ENCODE data around the gene RPS6KA2.

Gene RPS6KA2

DNA sequence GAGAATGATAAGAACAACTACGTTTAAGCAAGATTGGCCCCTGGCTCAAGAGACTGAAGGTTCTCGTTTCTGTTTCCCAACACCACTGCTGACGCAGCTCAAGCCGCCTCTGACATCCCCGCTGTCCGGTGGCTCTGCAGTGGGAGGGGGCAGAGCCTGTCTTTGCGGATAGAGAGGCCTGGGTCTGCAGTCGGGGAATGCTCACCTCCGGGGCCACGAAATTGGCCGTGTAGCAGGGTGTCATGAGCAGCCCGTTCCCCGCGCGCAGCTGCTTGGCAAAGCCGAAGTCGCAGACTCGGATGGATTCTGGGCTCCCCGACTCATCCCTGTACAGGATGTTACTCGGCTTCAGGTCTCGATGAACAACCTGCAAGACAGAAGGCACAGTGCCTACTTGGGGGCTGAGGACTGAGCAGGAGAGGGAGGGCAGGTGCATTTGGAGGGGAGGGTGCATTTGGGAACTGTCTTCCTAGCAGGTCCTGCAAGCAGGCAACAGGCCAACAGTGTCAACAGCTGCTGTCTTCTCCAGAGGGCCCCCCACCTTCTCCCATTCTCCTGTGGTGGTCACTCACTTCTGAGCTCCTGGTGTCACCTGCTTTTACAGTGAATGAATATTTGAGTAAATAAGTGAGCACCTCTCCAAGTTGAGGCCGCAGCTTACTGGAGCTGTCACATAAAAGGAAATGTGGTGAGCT, 203.9 kb downstream of the RPS6KA2 start:
- Histone ChIP-seq H3K4me1 (ENCODE audit: control insufficient read depth, insufficient read depth, low read length, poor library complexity, severe bottlenecking) (no peaks in the 10 kb centered on the region), H3K9me3 (ENCODE audit: control insufficient read depth, low read length) (no peaks in the 10 kb centered on the region), H3K36me3 (ENCODE audit: control insufficient read depth, insufficient read depth, low read length) (no peaks in the 10 kb centered on the region), H3K27ac (ENCODE audit: low read depth, low read length, severe bottlenecking) (no peak overlapping the region), H3K4me3 (ENCODE audit: extremely low read depth, insufficient read depth, low read length, poor library complexity, severe bottlenecking) (no peak overlapping the region)
- 94 to 95% methylated on average over 21 of the region's 22 CpGs for WGBS, 2 experiments (ENCODE audit: insufficient coverage in 2 of 2)

- Histone ChIP-seq H3K27ac (ENCODE audit: low read depth, low read length, severe bottlenecking) (no peak overlapping the region), H3K4me1 (ENCODE audit: control insufficient read depth, insufficient read depth, low read length, poor library complexity, severe bottlenecking) (no peaks in the 10 kb centered on the region), H3K4me3 (ENCODE audit: extremely low read depth, insufficient read depth, low read length, poor library complexity, severe bottlenecking) (no peak overlapping the region), H3K9me3 (ENCODE audit: control insufficient read depth, low read length) (no peaks in the 10 kb centered on the region), H3K36me3 (ENCODE audit: control insufficient read depth, insufficient read depth, low read length) (peaks cover 4% of the 10 kb centered on the region)
- 90 to 96% methylated on average over 18 of the region's 20 CpGs for WGBS, 2 experiments (ENCODE audit: insufficient coverage in 2 of 2)
Measured at GRCh38 chr6:166422201-166422940, 204.7 kb downstream of the RPS6KA2 start.

- 73 to 83% methylated on average over 4 of the region's 6 CpGs for WGBS, 2 experiments (ENCODE audit: insufficient coverage in 2 of 2)
- H3K9me3 ChIP-seq (ENCODE audit: control insufficient read depth, low read length): no peaks in the 10 kb centered on the region
- H3K4me3 ChIP-seq (ENCODE audit: extremely low read depth, insufficient read depth, low read length, poor library complexity, severe bottlenecking): no peak overlapping the region
- H3K27ac ChIP-seq (ENCODE audit: low read depth, low read length, severe bottlenecking): no peak overlapping the region
- H3K36me3 ChIP-seq (ENCODE audit: control insufficient read depth, insufficient read depth, low read length): peaks cover 4% of the 10 kb centered on the region
- no peaks in the 10 kb centered on the region for H3K4me1 ChIP-seq (ENCODE audit: control insufficient read depth, insufficient read depth, low read length, poor library complexity, severe bottlenecking)
Measured at GRCh38 chr6:166420351-166420750, 206.7 kb downstream of the RPS6KA2 start.

GRCh38 chr6:166419717-166420116, 207.3 kb downstream of the RPS6KA2 start:
- Histone ChIP-seq H3K4me1 (ENCODE audit: control insufficient read depth, insufficient read depth, low read length, poor library complexity, severe bottlenecking) (no peaks in the 10 kb centered on the region), H3K36me3 (ENCODE audit: control insufficient read depth, insufficient read depth, low read length) (peaks cover 4% of the 10 kb centered on the region), H3K9me3 (ENCODE audit: control insufficient read depth, low read length) (no peaks in the 10 kb centered on the region), H3K4me3 (ENCODE audit: extremely low read depth, insufficient read depth, low read length, poor library complexity, severe bottlenecking) (no peak overlapping the region), H3K27ac (ENCODE audit: low read depth, low read length, severe bottlenecking) (no peak overlapping the region)
- WGBS, 2 experiments (ENCODE audit: insufficient coverage in 2 of 2): 96% methylated on average over 14 to 15 of the region's 15 CpGs

DNA sequence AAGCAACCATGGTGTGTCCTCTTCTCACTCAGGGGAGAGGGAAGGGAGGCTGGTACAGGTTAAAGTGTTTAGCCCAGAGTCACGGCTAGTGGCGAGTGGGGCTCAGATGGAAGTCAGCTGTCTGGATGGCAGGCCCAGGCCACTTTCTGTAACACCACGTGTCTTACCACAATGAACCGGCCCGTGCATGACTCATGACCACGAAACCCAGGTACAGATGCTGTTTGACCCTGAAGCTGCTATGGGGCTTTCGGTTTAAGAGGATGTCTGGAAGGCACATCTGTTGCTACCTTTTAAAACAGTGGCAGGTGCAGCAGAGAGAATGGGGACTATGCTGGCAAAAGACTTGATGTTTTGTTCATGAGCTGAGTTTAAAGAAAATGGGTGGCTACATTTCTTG, 207.8 kb downstream of the RPS6KA2 start:
- H3K27ac ChIP-seq (ENCODE audit: low read depth, low read length, severe bottlenecking): no peak overlapping the region
- no peak overlapping the region for H3K4me3 ChIP-seq (ENCODE audit: extremely low read depth, insufficient read depth, low read length, poor library complexity, severe bottlenecking)
- H3K36me3 ChIP-seq (ENCODE audit: control insufficient read depth, insufficient read depth, low read length): peaks cover 4% of the 10 kb centered on the region
- H3K4me1 ChIP-seq (ENCODE audit: control insufficient read depth, insufficient read depth, low read length, poor library complexity, severe bottlenecking): no peaks in the 10 kb centered on the region
- H3K9me3 ChIP-seq (ENCODE audit: control insufficient read depth, low read length): no peaks in the 10 kb centered on the region
- WGBS, 2 experiments (ENCODE audit: insufficient coverage in 2 of 2): 93 to 94% methylated on average over 7 of the region's 7 CpGs

DNA sequence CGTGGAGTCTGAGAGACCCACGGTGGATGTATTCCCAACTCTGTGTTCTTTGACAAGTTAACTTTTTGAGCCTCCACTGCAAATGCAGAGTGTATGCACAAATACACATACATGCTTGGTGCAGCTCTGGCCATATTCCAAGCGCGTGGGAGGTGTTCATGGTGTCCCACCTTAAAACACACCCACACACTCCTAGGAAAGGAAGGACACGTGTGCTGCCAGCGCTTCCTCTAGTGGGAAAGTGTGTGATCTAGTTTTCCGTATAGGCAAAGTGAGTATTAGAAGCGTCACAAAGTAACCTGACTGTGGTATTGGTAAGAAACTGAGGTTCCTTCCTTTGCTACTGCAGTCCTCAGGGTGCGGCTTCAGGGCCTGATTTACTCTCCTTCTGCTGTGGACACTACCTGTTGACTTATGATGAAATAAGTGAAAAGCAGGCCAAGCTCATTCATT, 208.3 kb downstream of the RPS6KA2 start:
- Histone ChIP-seq H3K36me3 (ENCODE audit: control insufficient read depth, insufficient read depth, low read length) (peaks cover 4% of the 10 kb centered on the region), H3K4me1 (ENCODE audit: control insufficient read depth, insufficient read depth, low read length, poor library complexity, severe bottlenecking) (no peaks in the 10 kb centered on the region), H3K4me3 (ENCODE audit: extremely low read depth, insufficient read depth, low read length, poor library complexity, severe bottlenecking) (no peak overlapping the region), H3K9me3 (ENCODE audit: control insufficient read depth, low read length) (no peaks in the 10 kb centered on the region), H3K27ac (ENCODE audit: low read depth, low read length, severe bottlenecking) (no peak overlapping the region)
- WGBS, 2 experiments (ENCODE audit: insufficient coverage in 2 of 2): 95 to 100% methylated on average over 5 to 7 of the region's 9 CpGs

GRCh38 chr6:166417285-166417691, 209.8 kb downstream of the RPS6KA2 start:
- 86 to 100% methylated on average over 1 of the region's 6 CpGs for WGBS, 2 experiments (ENCODE audit: insufficient coverage in 2 of 2)
- peaks cover 4% of the 10 kb centered on the region for H3K36me3 ChIP-seq (ENCODE audit: control insufficient read depth, insufficient read depth, low read length)
- no peaks in the 10 kb centered on the region for H3K9me3 ChIP-seq (ENCODE audit: control insufficient read depth, low read length)
- H3K4me1 ChIP-seq (ENCODE audit: control insufficient read depth, insufficient read depth, low read length, poor library complexity, severe bottlenecking): no peaks in the 10 kb centered on the region
- H3K4me3 ChIP-seq (ENCODE audit: extremely low read depth, insufficient read depth, low read length, poor library complexity, severe bottlenecking): no peak overlapping the region
- no peak overlapping the region for H3K27ac ChIP-seq (ENCODE audit: low read depth, low read length, severe bottlenecking)

DNA sequence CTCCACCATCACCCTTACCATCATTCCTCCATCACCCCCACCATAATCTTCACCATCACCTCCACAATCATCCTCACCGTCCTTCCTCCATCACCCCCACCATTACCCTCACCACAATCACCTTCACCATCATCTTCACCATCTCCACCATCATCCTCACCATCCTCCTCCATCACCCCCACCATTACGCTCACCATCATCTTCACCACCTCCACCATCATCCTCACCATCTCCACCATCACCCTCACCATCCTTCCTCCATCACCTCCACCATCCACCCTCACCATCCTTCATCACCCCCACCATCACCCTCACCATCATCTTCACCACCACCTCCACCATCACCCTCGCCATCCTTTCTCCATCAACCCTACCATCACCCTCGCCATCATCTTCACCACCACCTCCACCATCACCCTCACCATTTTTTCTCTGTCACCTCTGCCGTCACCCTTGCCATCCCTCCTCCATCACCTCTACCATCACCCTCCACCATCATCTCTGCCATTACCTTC, 211.2 kb downstream of the RPS6KA2 start:
- Histone ChIP-seq H3K36me3 (ENCODE audit: control insufficient read depth, insufficient read depth, low read length) (peaks cover 4% of the 10 kb centered on the region), H3K9me3 (ENCODE audit: control insufficient read depth, low read length) (no peaks in the 10 kb centered on the region), H3K4me1 (ENCODE audit: control insufficient read depth, insufficient read depth, low read length, poor library complexity, severe bottlenecking) (no peaks in the 10 kb centered on the region), H3K27ac (ENCODE audit: low read depth, low read length, severe bottlenecking) (no peak overlapping the region), H3K4me3 (ENCODE audit: extremely low read depth, insufficient read depth, low read length, poor library complexity, severe bottlenecking) (no peak overlapping the region)
- WGBS, 2 experiments (ENCODE audit: insufficient coverage in 2 of 2): 73 to 75% methylated on average over 5 of the region's 5 CpGs

DNA sequence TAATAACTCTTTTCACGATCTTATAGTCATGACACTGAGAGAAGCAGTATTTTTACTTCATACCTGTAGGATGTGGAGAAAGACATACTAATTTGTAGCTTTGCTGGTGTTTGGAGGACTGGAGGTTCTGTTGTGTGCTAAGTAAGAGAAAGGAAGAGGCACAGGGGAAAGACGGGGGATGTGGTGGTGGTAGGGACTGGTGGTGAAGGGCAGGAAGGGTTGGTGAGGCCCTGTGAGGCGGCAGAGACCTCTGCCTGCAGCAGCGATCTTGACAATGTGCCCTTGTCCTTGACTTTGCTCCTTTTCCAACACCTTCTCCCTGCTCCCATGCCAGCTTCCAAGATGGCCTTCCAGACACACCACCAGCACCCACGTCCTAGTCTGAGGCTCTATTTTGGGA, 211.7 kb downstream of the RPS6KA2 start:
- no peak overlapping the region for H3K27ac ChIP-seq (ENCODE audit: low read depth, low read length, severe bottlenecking)
- H3K4me3 ChIP-seq (ENCODE audit: extremely low read depth, insufficient read depth, low read length, poor library complexity, severe bottlenecking): no peak overlapping the region
- no peaks in the 10 kb centered on the region for H3K4me1 ChIP-seq (ENCODE audit: control insufficient read depth, insufficient read depth, low read length, poor library complexity, severe bottlenecking)
- peaks cover 4% of the 10 kb centered on the region for H3K36me3 ChIP-seq (ENCODE audit: control insufficient read depth, insufficient read depth, low read length)
- no peaks in the 10 kb centered on the region for H3K9me3 ChIP-seq (ENCODE audit: control insufficient read depth, low read length)
- WGBS, 2 experiments (ENCODE audit: insufficient coverage in 2 of 2): 92 to 100% methylated on average over 1 of the region's 5 CpGs

DNA sequence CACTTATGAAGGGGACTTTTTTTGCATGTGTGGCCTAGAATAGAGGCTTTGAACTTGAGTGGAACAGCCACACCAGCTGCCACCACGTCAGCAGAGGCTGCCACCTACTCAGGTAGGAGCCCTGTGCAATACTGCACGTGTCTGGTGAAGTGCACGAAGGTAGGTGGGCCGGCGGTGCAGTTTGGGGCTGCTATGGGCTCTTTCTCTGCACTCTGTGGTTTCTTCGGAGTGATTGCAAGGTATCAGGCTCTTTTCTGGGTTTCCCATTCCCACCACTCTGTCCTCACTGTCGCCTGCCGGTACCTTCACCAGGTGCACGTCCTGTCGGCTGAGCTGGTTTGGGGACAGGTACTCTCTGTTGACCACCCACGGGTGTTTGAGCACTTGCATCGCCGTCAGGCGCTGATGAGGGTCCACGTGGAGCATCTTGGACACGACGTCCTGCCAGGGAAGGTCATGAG, 213.5 kb downstream of the RPS6KA2 start:
- Histone ChIP-seq H3K4me1 (ENCODE audit: control insufficient read depth, insufficient read depth, low read length, poor library complexity, severe bottlenecking) (no peaks in the 10 kb centered on the region), H3K27ac (ENCODE audit: low read depth, low read length, severe bottlenecking) (no peak overlapping the region), H3K9me3 (ENCODE audit: control insufficient read depth, low read length) (no peaks in the 10 kb centered on the region), H3K4me3 (ENCODE audit: extremely low read depth, insufficient read depth, low read length, poor library complexity, severe bottlenecking) (no peak overlapping the region), H3K36me3 (ENCODE audit: control insufficient read depth, insufficient read depth, low read length) (peaks cover 4% of the 10 kb centered on the region)
- WGBS, 2 experiments (ENCODE audit: insufficient coverage in 2 of 2): 95 to 96% methylated on average over 14 to 17 of the region's 17 CpGs
